ENCODE measurements around the gene TMEM143.
A peak's percentile ranks its signal among the peaks of the same experiment; 100 is the strongest.
"Not testable (repeated sequence)": the region's sequence is repeated elsewhere in the genome, so short reads cannot be mapped to it uniquely, and the experiment has no call there.

Gene TMEM143

GRCh38 chr19:48325265-48325910 lies 38.4 kb downstream of the TMEM143 start, which contains the start of gene EMP3:
Gene EMP3, plus strand, starts transcription at chr19:48325552. Its CDS starts 1,293 bp downstream, at chr19:48326845.
- peak; percentile 86 for FAIRE-seq

GRCh38 chr19:48321622-48322591 lies 41.8 kb downstream of the TMEM143 start:
- FAIRE-seq = peak; percentile 82

- peak; percentile 48 for FAIRE-seq
Observed at GRCh38 chr19:48321372-48321621, 42.4 kb downstream of the TMEM143 start.

- no peak for FAIRE-seq
Observed at GRCh38 chr19:48319647-48320541, 43.8 kb downstream of the TMEM143 start.

GRCh38 chr19:48318286-48318987 lies 45.3 kb downstream of the TMEM143 start:
- FAIRE-seq = no peak

GRCh38 chr19:48317708-48317960 lies 46.1 kb downstream of the TMEM143 start:
- not testable (repeated sequence) for FAIRE-seq

- FAIRE-seq = no peak
Observed at GRCh38 chr19:48315712-48316111, 48.0 kb downstream of the TMEM143 start.

GRCh38 chr19:48311384-48311783 lies 52.4 kb downstream of the TMEM143 start:
- no peak for FAIRE-seq

GRCh38 chr19:48310227-48310626 lies 53.5 kb downstream of the TMEM143 start:
- FAIRE-seq = no peak

- FAIRE-seq = not testable (repeated sequence)
Observed at GRCh38 chr19:48309731-48310130, 54.0 kb downstream of the TMEM143 start.

GRCh38 chr19:48308631-48309586 lies 54.8 kb downstream of the TMEM143 start:
- no peak for FAIRE-seq

GRCh38 chr19:48303866-48304265 lies 59.9 kb downstream of the TMEM143 start:
- FAIRE-seq = no peak

- no peak for FAIRE-seq
Observed at GRCh38 chr19:48303367-48303766, 60.4 kb downstream of the TMEM143 start.

- FAIRE-seq = no peak
Observed at GRCh38 chr19:48302600-48302959, 61.2 kb downstream of the TMEM143 start.

GRCh38 chr19:48301886-48302599 lies 61.7 kb downstream of the TMEM143 start:
- no peak for FAIRE-seq

GRCh38 chr19:48297975-48298374 lies 65.8 kb downstream of the TMEM143 start:
- FAIRE-seq = no peak

GRCh38 chr19:48296963-48297734 lies 66.6 kb downstream of the TMEM143 start:
- no peak for FAIRE-seq

GRCh38 chr19:48295458-48295857 lies 68.3 kb downstream of the TMEM143 start:
- no peak for FAIRE-seq

GRCh38 chr19:48292798-48293197 lies 70.9 kb downstream of the TMEM143 start:
- no peak for FAIRE-seq

GRCh38 chr19:48291489-48291815 lies 72.3 kb downstream of the TMEM143 start:
- not testable (repeated sequence) for FAIRE-seq

All from A204.1 (cell line).